ENCODE results near the gene NPEPPS. TPM values are rescaled to one million over a fixed set of nuclear protein-coding genes. Genes with fewer than 3 reads are reported as not detected.

The NPEPPS gene
- total RNA-seq, 1 donor from 2014 or later = 143 TPM

GRCh38 chr17:47635734-47636133 lies 104.8 kb downstream of the NPEPPS start:
- no peak for FAIRE-seq
- Histone ChIP-seq H4K20me1 (ENCODE audit: insufficient read depth, low read length) (no peaks in the 10 kb centered on the region), H2AFZ (ENCODE audit: low read depth, low read length) (no peak overlapping the region), H3K9me3 (ENCODE audit: insufficient read depth, low read depth, low read length) (no peaks in the 10 kb centered on the region), H3K79me2 (ENCODE audit: insufficient read depth, low read length) (no peaks in the 10 kb centered on the region), H3K9ac (ENCODE audit: low read length) (no peak overlapping the region), H3K27ac (ENCODE audit: low read depth, low read length) (no peak overlapping the region), H3K36me3 (ENCODE audit: insufficient read depth, low read length) (no peaks in the 10 kb centered on the region), H3K4me3 (ENCODE audit: insufficient read depth, low read depth, low read length) (no peak overlapping the region), H3K4me2 (ENCODE audit: low read length) (no peak overlapping the region), H3K4me1 (ENCODE audit: insufficient read depth, low read length) (no peaks in the 10 kb centered on the region), H3K27me3 (ENCODE audit: insufficient read depth, low read length) (no peaks in the 10 kb centered on the region)
- Mint-ChIP-seq H3K4me1 (ENCODE audit: low read depth, unreplicated experiment) (no peaks in the 10 kb centered on the region), H3K4me3 (ENCODE audit: unreplicated experiment) (no peak overlapping the region), H3K27ac (ENCODE audit: unreplicated experiment) (no peak overlapping the region), H3K27me3 (ENCODE audit: low read depth, unreplicated experiment) (no peaks in the 10 kb centered on the region), H3K9me3 (ENCODE audit: unreplicated experiment) (no peaks in the 10 kb centered on the region), H3K36me3 (ENCODE audit: low read depth, unreplicated experiment) (no peaks in the 10 kb centered on the region)
- TF ChIP-seq EZH2 (IDR thresholded peaks at IDR 0.05; ENCODE audit: insufficient read depth, low read length) (no peak), CTCF (IDR thresholded peaks at IDR 0.05; ENCODE audit: insufficient read depth, low read depth, low read length) (no peak)
- no peak for DNase-seq (ENCODE audit: low read depth)

GRCh38 chr17:47636273-47637030 lies 105.5 kb downstream of the NPEPPS start:
- Histone ChIP-seq H3K4me1 (ENCODE audit: insufficient read depth, low read length) (no peaks in the 10 kb centered on the region), H3K36me3 (ENCODE audit: insufficient read depth, low read length) (no peaks in the 10 kb centered on the region), H2AFZ (ENCODE audit: low read depth, low read length) (no peak overlapping the region), H3K27ac (ENCODE audit: low read depth, low read length) (no peak overlapping the region), H3K27me3 (ENCODE audit: insufficient read depth, low read length) (no peaks in the 10 kb centered on the region), H3K9ac (ENCODE audit: low read length) (no peak overlapping the region), H3K9me3 (ENCODE audit: insufficient read depth, low read depth, low read length) (no peaks in the 10 kb centered on the region), H3K79me2 (ENCODE audit: insufficient read depth, low read length) (no peaks in the 10 kb centered on the region), H3K4me3 (ENCODE audit: insufficient read depth, low read depth, low read length) (no peak overlapping the region), H4K20me1 (ENCODE audit: insufficient read depth, low read length) (no peaks in the 10 kb centered on the region), H3K4me2 (ENCODE audit: low read length) (no peak overlapping the region)
- DNase-seq (ENCODE audit: low read depth) = no peak
- Mint-ChIP-seq H3K9me3 (ENCODE audit: unreplicated experiment) (no peaks in the 10 kb centered on the region), H3K27me3 (ENCODE audit: low read depth, unreplicated experiment) (no peaks in the 10 kb centered on the region), H3K36me3 (ENCODE audit: low read depth, unreplicated experiment) (no peaks in the 10 kb centered on the region), H3K4me3 (ENCODE audit: unreplicated experiment) (no peak overlapping the region), H3K4me1 (ENCODE audit: low read depth, unreplicated experiment) (no peaks in the 10 kb centered on the region), H3K27ac (ENCODE audit: unreplicated experiment) (no peak overlapping the region)
- TF ChIP-seq EZH2 (IDR thresholded peaks at IDR 0.05; ENCODE audit: insufficient read depth, low read length) (no peak), CTCF (IDR thresholded peaks at IDR 0.05; ENCODE audit: insufficient read depth, low read depth, low read length) (no peak)
- no peak for FAIRE-seq

GRCh38 chr17:47638903-47639302 lies 108.0 kb downstream of the NPEPPS start:
- H3K27ac ChIP-seq (ENCODE audit: low read depth, low read length) = no peak overlapping the region
- no peak overlapping the region for H3K27ac Mint-ChIP-seq (ENCODE audit: unreplicated experiment)
- no peaks in the 10 kb centered on the region for H3K27me3 Mint-ChIP-seq (ENCODE audit: low read depth, unreplicated experiment)
- H3K9ac ChIP-seq (ENCODE audit: low read length) = no peak overlapping the region
- H3K4me1 ChIP-seq (ENCODE audit: insufficient read depth, low read length) = no peaks in the 10 kb centered on the region
- no peak overlapping the region for H3K4me3 ChIP-seq (ENCODE audit: insufficient read depth, low read depth, low read length)
- TF ChIP-seq CTCF (IDR thresholded peaks at IDR 0.05; ENCODE audit: insufficient read depth, low read depth, low read length) (no peak), EZH2 (IDR thresholded peaks at IDR 0.05; ENCODE audit: insufficient read depth, low read length) (no peak)
- no peaks in the 10 kb centered on the region for H3K9me3 Mint-ChIP-seq (ENCODE audit: unreplicated experiment)
- FAIRE-seq = no peak
- H3K4me1 Mint-ChIP-seq (ENCODE audit: low read depth, unreplicated experiment) = no peaks in the 10 kb centered on the region
- H3K79me2 ChIP-seq (ENCODE audit: insufficient read depth, low read length) = no peaks in the 10 kb centered on the region
- H3K9me3 ChIP-seq (ENCODE audit: insufficient read depth, low read depth, low read length) = no peaks in the 10 kb centered on the region
- DNase-seq (ENCODE audit: low read depth) = no peak
- H3K4me2 ChIP-seq (ENCODE audit: low read length) = no peak overlapping the region
- H2AFZ ChIP-seq (ENCODE audit: low read depth, low read length) = no peak overlapping the region
- no peaks in the 10 kb centered on the region for H3K27me3 ChIP-seq (ENCODE audit: insufficient read depth, low read length)
- H3K36me3 ChIP-seq (ENCODE audit: insufficient read depth, low read length) = no peaks in the 10 kb centered on the region
- H4K20me1 ChIP-seq (ENCODE audit: insufficient read depth, low read length) = no peaks in the 10 kb centered on the region
- H3K4me3 Mint-ChIP-seq (ENCODE audit: unreplicated experiment) = no peak overlapping the region
- no peaks in the 10 kb centered on the region for H3K36me3 Mint-ChIP-seq (ENCODE audit: low read depth, unreplicated experiment)
